GM20000 (cell line): ENCODE measurements around the gene SNX24.
A peak's percentile ranks its signal among the peaks of the same experiment; 100 is the strongest.

Experiments used
- DNase-seq: peaks from one replicate; pipeline ENCODE4 v3.0.0; 2012; ENCODE audit warnings: low spot score
- TF ChIP-seq, protein P1 (sequence below): IDR thresholded peaks from 2 replicates; pipeline ENCODE4 v1.5.1; 2012; ENCODE audit warnings: mild to moderate bottlenecking, control low read depth; ENCODE audit errors: extremely low read depth, missing control alignments

SNX24 gene

DNA sequence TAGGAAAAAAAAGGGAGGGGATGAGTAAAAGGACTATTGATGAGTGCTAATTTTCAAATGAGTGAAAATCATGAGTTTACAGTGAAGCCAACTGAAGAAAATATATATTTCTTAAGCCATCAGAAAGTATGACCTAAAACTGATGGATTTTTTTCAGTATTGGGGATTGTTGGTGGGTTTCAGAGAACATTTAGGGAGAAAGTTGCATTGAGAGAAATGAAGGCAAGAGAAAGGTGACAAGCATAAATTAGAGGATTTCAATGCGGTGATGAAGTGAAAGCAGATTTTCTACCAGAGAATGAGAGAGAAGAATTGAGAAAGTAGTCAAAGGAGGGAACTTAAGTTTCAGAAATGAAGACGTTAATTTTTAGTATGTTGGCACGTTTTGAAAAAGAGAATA, 8.5 kb upstream of the SNX24 start:
- no peak for DNase-seq
- TF ChIP-seq, protein P1, sequence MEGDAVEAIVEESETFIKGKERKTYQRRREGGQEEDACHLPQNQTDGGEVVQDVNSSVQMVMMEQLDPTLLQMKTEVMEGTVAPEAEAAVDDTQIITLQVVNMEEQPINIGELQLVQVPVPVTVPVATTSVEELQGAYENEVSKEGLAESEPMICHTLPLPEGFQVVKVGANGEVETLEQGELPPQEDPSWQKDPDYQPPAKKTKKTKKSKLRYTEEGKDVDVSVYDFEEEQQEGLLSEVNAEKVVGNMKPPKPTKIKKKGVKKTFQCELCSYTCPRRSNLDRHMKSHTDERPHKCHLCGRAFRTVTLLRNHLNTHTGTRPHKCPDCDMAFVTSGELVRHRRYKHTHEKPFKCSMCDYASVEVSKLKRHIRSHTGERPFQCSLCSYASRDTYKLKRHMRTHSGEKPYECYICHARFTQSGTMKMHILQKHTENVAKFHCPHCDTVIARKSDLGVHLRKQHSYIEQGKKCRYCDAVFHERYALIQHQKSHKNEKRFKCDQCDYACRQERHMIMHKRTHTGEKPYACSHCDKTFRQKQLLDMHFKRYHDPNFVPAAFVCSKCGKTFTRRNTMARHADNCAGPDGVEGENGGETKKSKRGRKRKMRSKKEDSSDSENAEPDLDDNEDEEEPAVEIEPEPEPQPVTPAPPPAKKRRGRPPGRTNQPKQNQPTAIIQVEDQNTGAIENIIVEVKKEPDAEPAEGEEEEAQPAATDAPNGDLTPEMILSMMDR, result no peak

DNA sequence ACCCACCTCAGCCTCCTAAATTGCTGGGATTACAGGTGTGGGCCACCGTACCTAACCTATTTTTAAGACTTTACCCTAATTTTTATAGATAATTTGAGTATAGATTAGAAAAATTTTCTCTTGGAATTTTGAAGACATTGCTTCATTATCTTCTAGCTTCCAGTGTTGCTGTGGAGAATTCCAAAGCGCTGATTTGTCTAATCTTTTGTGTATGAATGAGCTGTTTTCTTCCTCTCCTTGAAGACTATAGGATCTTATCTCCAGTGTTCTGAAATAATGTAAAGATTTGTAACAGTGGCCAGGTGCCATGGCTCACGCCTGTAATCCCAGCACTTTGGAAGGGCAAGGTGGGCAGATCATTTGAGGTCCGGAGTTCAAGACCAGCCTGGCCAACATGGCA, 5.7 kb upstream of the SNX24 start:
- no peak for DNase-seq
- TF ChIP-seq, protein P1, result no peak

DNA sequence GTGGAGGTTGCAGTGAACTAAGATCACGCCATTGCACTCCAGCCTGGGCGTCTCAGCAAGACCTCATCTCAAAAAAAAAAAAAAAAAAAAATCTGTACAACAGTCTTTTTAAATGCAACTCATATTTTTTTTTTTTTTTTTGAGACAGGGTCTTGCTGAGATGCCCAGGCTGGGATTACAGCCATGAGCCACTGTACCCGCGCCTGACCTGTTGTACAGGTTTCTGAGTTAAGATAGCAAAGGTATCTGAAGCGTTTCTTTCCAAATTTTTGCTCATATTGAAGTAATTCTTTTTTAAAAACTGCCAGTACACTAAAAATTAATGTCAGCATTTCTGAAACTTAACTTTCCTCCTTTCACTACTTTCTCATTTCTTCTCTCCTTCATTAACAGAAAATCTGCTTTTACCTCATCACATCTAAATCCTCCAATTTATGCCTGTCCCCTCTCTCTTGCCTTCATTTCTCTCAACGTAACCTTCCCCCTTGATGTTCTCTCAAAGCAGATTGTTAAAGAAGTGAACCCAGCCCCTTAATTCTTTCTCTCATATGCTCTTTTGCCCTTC, 3.3 kb upstream of the SNX24 start:
- TF ChIP-seq, protein P1, result no peak
- no peak for DNase-seq

DNA sequence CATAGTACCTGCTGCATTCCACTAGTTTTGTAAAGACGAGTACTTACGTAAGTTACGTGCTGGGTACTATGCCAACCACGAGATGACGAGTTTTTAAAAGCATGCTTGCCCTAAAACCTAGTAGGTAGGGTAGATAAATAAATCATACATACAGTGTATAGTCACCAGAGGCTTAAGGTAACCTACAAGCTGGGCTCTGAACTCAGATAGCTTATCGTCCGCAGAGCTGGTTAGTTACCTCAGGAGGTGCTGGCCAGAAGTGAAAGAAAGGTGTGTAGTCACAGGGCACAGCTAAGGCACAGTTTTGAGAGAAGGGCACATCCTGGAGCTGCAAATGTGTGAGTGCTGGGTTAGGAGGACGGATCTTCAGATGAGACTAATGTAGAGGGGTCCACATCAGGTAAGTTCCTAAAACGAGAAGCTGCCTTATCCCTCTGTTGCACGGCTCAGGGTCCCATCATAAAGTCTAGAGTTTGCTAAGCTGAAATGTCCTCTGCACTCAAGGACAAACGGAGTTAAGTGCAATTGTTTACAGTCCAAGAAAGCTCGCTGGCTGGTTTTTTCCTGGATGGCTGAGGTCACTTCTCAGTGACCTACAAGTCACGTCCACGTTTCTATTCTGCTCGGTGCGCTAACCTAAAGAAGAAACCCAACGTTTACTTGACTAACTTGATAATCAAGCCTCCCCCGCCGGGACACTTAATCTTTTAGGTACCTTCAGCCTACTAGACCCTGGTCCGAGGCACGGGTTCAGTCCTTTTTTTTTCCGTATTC, 1.1 kb upstream of the SNX24 start:
- TF ChIP-seq, protein P1, result no peak
- DNase-seq, result peak; percentile 29

DNA sequence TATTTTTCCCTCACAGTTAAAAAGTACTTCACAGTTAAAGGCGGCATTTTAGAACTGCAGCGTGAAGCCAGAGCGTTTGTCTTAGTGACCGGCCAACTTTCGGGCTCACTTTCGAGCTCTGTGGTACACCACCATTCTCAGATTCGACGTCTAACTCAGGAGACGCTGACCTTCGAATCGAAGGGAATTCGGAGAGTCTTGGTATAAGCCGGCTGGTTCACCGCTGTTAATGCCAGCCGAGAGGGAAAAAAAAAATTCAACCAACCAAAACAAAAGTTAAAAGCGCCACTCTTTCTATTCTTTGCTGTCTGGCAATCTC, 544 bp upstream of the SNX24 start:
- TF ChIP-seq, protein P1, result no peak
- peak; percentile 60 for DNase-seq

DNA sequence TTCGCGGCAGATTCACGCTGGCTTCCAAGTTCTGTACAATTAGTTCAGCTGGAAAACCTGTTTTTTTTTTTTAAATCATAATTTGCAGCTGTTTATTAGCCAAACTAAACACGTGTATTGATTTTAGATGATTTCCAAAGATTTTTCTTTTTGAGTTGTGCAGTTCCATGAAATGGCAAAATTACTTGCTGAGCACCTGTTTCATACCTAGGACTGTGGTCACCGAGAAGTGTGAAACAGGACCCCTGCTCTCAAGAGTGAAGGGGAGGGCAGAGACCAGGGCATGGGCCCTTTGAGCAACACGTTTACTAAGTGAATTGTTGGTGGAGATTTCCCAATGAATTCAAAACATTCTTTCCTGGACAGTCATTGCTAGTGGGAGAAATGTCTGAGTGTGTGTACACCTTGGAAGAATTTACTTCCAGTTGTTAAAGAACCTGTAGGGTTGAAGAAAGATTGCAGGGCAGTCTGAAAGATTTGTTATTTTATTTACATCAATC, 688 bp downstream of the SNX24 start:
- DNase-seq, result peak; percentile 15
- TF ChIP-seq, protein P1, result no peak

DNA sequence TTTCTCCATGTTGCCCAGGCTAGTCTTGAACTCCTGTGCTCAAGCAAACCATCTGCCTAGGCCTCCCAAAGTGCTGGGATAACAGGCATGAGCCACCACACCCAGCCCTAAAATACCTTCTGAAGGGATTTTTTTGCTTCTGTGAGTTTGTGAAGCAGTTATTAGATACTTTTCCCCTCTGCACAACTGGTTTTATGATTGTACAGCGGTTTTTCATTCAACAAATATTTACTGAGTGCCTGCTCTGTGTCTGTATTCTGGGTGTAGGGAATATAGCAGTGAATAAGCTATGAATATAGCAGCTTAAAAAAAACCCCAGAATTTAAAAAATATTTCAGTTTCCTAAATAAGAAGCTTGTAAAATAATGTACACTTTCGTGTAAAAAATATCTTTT, 2.3 kb downstream of the SNX24 start:
- no peak for DNase-seq
- TF ChIP-seq, protein P1, result no peak
